SK-N-DZ (cell line): ENCODE results near the gene MAMDC2.

Experiments used
- DNase-seq: peaks from one replicate; pipeline ENCODE4 v3.0.0-alpha.2; 2015; ENCODE audit warnings: low spot score

MAMDC2 gene

DNA sequence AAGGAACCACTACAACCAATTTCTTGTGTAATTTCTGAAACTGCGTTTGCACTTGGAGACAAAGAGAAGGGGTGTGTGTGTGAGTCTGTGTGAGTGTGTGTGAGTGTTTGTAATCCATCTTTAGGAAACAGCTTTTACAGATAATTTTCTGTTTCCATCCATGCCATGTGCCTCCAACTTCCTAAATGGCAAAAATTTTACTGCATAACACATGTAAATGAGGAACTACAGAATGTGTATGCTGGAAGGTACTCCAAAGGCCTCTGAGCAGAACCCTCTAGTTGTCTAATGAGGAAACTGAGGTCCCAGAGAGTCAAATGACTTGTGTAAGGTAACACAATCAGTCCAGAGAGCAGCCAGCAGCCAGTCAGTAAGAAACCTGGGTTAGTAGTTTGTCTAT lies 20.8 kb downstream of the MAMDC2 start:
- DNase-seq = no peak

DNA sequence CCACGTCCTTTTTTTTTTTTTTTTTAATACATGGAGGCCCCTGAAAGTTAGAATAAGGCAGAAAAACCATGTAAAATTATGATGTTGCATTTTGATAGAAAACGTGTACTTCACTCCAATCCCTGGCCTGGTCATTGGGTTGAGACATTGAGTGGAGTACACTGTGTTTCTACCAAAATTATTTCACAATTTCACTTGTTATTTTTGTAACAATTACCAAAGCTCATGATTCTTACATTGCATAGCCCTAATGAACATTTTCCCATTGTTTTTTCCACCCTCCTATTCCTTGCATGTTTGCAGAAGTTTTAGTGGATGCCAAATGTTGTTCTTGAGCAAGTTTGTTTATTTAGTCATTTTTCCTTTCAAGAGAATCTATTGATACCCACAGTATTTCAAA lies 21.9 kb downstream of the MAMDC2 start:
- DNase-seq = no peak

DNA sequence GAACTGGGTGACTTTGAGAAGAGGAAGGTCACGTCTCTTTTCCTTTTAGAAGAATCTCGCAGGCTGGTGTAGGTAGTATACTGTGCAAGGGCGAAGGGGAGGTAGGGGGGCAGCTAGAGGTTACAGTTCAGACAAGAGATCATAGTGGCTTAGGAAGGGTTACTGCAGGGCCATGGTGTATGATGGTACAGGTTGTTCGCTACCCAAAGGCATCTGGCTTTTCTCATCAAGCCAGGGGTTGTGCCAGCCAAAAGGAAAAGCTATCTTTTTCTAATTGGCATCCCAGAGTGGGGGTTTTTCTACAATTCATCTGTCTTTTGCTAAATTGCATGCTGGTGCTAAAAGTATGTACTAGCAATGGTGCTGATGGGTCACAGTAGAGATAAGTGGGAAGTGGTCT lies 22.8 kb downstream of the MAMDC2 start:
- DNase-seq = no peak

DNA sequence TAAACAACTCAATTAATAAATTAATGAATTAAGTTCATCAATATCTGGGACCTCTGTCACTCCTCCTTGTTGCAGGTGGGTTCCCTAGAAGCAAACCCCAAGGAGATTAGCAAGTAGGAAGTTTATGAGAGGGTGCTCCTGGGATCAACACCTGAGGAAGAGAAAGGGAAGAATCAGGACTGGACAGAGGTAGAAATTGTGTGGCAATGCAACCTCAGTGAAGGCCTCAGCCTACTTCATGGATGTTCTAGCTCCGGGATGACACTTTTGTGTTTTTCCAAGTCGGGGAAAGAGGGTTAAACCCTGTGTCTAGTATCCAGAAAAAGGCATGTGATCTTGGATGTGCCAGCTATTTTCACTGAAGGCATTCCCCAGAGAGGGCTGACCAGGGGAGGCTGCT lies 23.2 kb downstream of the MAMDC2 start:
- no peak for DNase-seq

DNA sequence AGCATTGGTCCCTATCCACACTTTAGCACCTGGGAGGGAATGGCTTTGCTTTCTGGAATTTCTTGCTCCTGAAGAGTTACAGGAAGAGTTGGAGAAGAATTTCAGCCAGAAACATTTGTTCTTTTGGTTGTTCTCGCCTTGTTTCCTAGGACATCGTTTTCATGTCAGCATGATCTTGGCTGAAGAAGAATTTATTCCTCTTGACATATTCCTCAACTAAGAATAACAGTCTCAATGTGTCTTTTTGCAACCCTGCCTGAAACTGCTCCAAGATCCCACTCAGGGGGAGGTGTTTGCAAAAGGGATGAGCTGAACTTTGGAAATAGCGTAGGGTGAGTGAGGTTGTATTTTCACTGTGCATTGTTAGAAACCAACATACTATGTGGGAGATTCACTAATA lies 26.1 kb downstream of the MAMDC2 start:
- no peak for DNase-seq

DNA sequence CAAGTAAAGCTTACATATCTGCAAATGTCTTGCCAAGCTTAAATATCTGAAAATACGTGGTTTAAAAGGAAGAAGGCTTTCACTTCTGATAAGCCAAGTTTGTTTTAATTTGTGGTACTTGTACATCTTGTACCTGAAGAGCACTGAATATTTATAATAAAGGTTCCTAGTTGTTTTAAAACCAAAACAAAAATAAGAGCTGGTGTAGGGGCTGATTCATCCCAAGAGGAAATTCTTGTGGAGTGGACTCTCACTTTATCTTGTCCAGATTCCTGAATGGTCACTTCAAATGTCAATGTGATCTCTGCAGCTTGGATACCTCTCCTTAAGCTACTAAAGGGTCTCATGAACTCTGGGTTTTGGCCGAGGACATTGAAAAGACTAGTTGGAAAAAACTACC lies 29.5 kb downstream of the MAMDC2 start:
- no peak for DNase-seq

DNA sequence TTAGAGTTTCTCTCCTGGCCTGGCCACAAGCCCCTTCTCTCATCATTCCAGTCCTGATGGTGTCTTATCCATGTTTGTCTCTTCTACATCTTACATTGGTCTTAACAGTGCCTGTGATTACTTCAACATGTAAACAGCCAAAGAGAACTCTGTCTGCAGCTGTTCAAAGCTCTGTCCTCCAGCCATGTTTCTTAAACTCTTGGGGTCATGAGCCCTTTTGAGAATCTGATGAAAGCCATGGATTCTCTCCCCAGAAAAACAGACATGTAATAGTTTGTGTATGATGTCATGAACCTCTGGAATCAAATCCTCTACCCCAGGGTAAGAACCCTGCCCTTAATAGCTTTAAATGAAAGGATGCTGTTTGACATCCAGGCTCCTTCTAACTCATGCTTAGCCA lies 30.1 kb downstream of the MAMDC2 start:
- DNase-seq = no peak

DNA sequence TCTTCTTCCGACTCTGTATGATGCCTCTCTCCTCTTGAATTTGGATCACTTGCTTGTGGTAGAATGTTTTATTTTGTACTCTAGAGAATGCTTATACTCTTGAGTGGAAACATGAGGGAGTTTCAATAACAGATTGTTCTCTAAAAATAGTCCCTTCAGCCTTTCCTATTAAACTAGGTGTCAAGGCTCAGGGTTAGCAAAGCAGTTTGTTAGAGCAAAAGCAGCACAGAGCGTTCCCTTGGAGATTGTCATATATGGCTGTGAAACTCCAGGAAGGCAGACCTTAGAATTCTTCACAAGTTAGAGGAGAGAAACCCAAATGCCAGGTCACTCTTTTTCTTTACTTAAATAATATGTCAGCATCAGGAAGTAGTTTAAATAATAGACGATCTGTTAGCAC lies 33.0 kb downstream of the MAMDC2 start:
- DNase-seq = no peak

DNA sequence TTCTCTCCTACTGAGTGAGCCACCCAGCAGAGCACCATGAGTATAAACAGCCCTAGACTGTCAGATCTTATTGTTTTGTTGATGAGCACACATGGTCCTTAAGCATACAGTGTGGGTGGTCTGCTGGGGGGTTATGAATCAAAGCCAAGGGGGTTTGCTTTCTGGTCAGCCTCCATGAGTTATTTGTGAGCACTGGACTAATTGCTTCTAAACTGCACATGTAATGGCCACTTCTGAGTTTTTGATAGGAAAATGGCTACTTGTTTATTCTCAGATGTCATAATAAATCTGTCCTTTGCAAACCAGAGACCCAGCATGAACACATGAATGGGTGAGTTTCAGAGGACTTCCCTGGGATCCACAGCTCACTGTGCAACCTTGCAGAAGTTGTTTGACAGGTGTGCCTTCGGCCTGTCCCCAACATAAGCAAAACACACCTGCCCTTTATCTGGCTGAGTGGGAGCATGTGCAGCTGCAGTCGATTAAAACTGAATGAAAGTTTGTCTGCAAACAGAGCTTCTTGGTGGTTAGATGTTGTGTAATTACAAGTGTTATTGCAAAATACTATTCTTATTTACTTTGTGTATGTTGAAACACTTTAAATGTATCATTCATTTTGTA lies 35.9 kb downstream of the MAMDC2 start:
- DNase-seq = peak; percentile 82

DNA sequence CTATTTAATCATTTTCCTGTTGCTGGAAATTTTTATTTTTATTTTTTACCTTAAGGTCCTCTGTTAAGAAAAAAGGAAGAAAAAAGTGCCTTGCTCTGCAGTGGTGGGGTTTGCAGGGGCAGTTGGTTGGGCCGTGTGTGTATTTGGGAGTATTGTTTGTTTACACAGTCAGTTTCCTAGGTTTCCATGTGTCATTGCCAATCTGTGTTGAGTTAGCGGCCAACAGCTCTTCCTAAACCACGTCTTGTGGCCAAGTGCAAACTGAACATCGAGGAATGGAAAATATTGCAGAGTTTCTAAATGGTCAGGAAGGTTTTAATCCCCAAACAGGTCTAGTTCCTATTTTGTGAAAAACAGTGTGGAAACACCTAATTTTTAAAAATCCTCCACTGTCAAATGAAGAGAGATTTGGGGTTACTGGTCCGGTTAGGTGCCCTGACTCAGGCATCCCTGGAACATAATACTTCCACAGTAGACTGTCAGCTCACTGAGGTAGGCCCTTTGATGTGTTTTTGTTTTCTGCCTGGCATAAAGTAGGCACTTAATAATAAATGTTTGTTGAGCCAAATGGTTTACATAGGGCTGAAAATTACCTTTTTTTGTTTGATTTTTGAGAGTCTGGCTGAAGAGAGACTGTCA lies 37.0 kb downstream of the MAMDC2 start:
- DNase-seq = peak; percentile 24

DNA sequence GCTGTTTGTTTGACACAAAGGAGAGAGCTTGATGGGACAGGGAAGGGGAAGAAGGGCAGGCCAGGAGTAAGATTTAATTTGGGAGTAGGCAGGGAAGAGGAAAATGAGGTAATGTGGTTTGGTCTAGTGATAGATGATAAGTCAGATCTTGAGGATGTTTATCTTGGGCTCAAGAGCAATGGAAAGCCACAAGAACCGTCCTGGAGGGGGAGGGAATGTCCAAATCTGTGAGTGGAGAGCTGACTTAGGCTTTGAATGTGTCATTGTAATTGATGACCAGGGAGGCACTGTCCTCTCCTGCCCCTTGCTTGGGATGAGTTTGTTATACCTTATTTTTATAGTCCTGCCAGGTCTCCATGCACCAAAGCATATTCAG lies 37.5 kb downstream of the MAMDC2 start:
- DNase-seq = peak; percentile 86

DNA sequence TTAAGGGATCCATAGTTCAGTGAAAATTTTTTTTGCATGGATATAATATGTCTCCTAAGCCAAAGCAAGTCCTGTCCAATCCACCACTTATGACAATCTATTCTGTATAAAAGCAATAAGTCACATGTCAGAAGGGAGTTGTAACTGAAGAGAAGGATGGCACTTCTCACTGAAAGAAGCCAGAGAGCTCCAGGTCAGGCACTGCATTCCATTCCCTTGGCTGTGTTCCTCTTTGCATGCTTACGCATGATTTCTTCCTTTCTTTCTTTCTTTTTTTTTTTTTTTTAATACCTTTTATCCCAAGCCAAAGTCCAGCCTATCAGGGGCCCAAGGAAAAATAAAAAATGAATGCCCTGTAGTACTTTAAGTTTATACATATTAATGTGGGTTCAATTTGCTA lies 39.8 kb downstream of the MAMDC2 start:
- no peak for DNase-seq

DNA sequence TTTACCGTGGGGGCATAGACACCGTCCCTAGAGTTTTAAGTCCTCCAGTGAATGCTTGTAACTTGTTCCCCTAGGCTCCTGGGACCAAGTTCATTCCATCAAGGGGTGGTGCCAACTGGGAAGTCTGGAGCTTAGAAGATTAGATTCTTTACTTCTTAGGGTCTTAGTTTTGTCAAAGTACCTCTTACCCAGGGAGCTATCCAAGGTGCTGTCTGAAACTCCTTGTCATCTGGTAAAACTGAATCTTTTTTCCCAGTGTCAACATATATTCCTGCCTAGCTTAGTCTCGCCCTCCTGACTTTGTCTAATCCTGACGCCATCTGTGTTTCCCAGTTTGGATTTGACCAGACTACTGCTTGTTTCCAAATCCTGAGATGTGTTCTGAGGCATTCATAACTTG lies 41.6 kb downstream of the MAMDC2 start:
- no peak for DNase-seq

DNA sequence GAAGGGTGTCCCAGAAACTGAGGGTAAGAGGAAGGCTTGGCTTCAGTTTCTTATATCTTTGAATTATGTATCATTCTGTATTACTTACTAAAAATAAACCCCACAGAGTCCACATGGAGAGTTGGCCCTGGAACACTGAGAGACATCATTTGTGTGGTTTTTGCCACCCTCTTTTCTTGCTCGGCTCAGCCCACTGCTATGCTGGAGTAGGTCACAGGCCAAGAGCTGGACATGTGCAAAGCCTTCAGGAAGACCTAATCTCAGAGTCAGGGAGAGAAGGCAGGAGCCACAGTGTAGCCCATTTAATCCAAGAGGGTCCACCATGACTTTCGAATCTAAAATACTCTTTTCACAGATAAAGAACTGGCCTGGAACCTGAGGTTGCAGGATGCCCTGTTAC lies 47.5 kb downstream of the MAMDC2 start:
- DNase-seq = no peak

DNA sequence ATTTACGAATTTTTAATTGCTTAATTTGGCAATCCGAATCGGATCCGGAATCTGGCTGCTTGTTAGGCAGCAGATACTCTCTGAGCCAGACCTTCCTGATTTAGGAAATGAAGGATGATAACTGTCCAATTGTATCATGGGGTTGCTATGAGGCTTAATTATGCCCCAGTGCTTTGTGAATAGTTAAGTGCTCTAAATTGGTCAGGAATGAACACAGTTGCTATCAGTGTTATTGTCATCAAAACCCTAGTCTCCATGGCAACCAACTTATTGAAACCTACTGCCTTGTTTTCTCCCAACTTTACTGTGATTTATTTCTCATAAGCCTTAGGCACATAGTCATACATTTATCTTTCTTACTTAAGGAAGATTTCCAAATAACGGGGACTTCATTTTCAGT lies 47.9 kb downstream of the MAMDC2 start:
- no peak for DNase-seq

DNA sequence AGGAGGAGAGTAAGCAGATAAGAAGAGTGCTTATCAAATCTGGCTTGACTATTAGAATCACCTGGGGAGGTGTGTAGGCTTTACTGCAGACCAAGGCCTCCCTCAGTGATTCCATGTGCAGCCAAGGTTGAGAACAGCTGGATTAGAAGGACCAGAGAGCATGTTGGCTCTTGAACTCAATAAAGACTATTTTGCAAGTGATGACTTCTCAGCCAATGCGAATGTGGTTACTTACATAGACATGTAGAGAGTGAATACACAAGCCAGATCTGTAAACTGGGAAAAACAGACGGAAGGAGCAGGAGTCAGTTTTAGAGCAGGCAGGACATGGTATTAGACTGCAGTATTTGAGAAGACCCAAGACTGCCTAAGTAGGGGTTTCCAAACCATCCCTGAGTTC lies 48.5 kb downstream of the MAMDC2 start:
- DNase-seq = no peak

DNA sequence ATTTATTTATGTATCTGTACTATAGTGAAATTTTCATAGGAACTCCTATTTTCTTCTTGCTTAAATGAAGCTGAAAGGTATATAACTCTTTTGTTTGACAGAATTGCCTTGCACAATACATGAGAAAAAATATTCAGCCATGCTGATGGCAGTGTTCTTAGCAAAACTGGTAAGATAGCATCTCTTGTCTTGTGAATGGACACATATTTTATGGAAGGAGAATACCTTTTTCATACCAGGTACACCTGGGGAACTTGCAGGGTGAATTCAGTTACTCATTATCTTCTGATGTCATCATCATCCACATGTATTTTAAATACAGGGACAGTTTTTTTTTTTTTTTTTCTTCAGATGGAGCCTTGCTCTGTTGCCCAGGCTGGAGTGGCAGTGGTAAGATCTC lies 49.4 kb downstream of the MAMDC2 start:
- no peak for DNase-seq

DNA sequence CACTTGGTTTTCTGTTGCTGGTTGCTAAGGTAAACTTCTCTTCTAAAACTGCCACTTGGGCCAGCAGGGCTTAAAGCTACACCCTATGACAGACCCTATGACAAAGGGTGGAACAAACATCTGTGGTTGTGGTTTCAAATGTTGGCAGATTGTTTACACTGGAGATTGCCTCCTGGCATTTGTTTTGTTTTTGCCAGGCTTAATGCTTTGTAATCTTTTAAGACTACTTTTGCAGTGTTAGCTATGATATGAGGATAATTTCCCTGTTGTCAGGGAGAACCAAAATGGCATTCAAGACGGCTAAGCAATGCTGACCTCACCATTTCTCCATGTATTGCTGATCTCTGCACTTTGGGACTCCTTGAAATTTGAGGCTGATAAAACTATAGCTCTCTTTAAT lies 50.3 kb downstream of the MAMDC2 start:
- no peak for DNase-seq

DNA sequence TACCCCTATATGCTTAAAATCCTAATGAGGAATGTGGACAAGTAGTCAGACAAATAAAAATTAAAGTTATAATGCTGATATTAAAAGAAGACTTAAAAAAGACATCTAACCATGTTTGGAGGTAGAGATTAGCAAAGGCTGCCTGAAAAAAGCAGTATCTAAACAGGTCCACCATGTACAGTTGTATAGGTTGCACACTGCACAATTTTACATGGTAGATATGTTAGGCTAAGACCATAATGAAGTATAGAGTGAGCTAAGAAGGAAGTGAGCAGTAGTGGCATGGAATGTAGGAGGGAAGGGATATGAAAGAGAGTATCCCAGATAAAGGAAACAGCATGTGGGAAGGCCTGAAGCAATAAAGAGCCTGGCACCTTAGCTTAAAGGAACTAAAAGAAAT lies 51.1 kb downstream of the MAMDC2 start:
- DNase-seq = no peak

DNA sequence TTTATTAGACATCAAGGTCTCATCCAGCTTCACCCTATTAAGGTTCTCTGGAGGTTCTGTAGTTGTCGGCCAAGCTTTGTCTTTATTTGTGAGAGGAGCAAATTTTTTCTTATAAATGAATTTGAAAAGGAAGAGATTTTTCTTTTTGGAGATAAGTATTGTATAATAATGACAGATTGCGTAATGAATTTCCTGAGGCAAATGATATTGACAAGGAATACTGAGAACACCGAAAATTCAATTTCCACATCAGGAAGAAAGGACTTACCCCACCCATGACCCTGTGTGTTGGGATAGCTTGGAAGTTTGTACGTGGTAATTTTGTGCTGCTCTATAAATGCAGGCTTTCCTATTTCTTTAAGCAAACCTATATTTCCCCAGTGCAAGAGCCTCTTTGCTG lies 53.5 kb downstream of the MAMDC2 start:
- no peak for DNase-seq

DNA sequence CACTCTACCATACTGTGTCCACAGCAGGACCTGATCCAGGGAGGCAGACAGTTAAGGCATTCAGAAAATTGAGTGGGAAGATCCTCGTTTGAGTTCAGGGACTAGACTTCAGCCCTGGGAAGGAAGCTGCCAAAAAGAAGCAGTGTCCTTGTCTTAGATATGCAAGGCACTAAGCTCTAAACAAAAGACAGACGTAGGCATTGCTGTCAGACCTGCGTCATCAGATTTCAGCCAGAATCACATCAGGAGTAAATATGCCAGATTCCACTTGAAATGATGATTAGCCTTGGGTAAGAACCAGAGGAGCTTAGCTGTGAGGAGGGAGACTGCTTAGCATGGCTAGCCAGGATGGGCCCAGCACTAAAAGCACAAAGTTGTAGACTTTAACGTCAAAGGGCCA lies 56.7 kb downstream of the MAMDC2 start:
- DNase-seq = peak; percentile 80

DNA sequence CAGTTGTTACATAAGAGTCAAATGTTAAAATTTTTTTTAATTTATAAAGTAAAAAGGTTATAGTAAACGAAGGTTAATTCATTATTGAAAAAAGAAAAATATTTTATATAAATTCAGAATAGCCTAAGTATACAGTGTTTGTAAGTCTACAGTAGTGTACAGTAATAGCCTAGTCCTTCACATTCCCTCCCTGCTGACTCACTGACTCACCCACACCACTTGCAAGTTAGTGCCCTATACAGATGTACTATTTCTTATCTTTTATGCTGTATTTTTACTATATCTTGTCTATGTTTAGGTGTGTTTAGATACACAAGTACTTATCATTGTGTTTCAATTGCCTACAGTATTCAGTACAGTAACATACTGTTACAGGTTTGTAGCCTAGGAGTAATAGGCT lies 57.6 kb downstream of the MAMDC2 start:
- DNase-seq = no peak

DNA sequence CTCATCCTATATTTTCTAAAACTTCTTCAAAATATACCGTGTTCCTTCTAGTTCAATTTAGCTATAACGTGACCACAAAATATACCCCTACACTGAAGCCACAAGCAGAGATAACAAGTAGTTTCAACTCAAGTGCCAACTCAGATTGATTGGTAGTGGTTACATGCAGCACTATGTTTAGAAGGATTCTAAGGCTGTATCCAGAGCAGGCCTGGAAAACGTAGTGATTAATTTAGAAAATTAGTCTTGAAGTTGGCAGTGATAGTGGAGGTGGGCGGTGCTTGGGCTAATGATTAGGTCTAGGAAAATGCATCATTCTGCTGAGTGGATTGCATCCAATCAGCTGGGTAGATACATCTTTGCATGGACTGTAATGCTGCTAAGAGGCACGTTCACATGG lies 61.5 kb downstream of the MAMDC2 start:
- DNase-seq = peak; percentile 98

DNA sequence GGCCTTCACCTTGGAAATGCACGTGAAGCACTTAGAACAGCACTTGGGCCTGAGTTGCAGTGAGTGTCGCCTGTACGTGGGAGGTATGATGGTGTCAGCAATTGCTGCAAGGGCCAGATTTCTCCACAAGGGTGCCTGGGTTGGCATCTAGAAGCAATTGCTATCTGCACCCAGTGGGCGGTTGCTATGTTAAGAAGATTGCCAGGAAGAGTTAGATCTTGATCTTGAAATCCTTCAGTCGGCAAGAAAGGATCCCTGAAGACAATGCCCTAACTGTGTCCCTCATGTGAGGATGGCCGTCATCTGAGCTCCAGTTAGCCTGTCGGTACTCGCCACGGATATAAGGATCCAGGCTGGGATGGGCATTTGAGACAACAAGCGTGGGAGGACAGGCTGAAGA lies 62.9 kb downstream of the MAMDC2 start:
- no peak for DNase-seq
